GM12865 (cell line): ENCODE results near the gene ARID4B.
"Not testable (repeated sequence)": the region's sequence is repeated elsewhere in the genome, so short reads cannot be mapped to it uniquely, and the experiment has no call there.

Source experiments
- DNase-seq: peaks from one replicate; pipeline ENCODE4 v3.0.0; 2010; ENCODE audit warnings: low read depth
- H3K4me3 ChIP-seq: 2 replicates; pipeline ENCODE4 v1.5.1; 2011; ENCODE audit warnings: mild to moderate bottlenecking, low read depth, low read length, control low read depth
- CTCF ChIP-seq: IDR thresholded peaks from 2 replicates; pipeline ENCODE4 v1.5.1; 2011; ENCODE audit warnings: low read length, control low read depth, low read depth, inconsistent platforms; ENCODE audit not compliant: insufficient read depth; ENCODE audit errors: missing control alignments

The ARID4B gene

GRCh38 chr1:235207209-235207565, 120.8 kb downstream of the ARID4B start:
- peak; percentile 5 for DNase-seq
- no peak overlapping the region for H3K4me3 ChIP-seq
- no peak for TF ChIP-seq CTCF

- no peak overlapping the region for H3K4me3 ChIP-seq
- no peak for TF ChIP-seq CTCF
- peak; percentile 7 for DNase-seq
These were observed 121.3 kb downstream of the ARID4B start for GRCh38 chr1:235206533-235207208.

- DNase-seq = no peak
- no peak overlapping the region for H3K4me3 ChIP-seq
- no peak for TF ChIP-seq CTCF
These were observed 122.3 kb downstream of the ARID4B start for GRCh38 chr1:235205687-235206086.

GRCh38 chr1:235203428-235203827, 124.6 kb downstream of the ARID4B start:
- no peak for DNase-seq
- H3K4me3 ChIP-seq = no peak overlapping the region
- no peak for TF ChIP-seq CTCF

- not testable (repeated sequence) for H3K4me3 ChIP-seq, DNase-seq
These were observed 125.5 kb downstream of the ARID4B start for GRCh38 chr1:235202447-235202846.

- H3K4me3 ChIP-seq = no peak overlapping the region
- peak; percentile 16 for DNase-seq
- peak; percentile 6 for TF ChIP-seq CTCF
These were observed 128.5 kb downstream of the ARID4B start for GRCh38 chr1:235199441-235199840.

- TF ChIP-seq CTCF = no peak
- no peak for DNase-seq
- H3K4me3 ChIP-seq = no peak overlapping the region
These were observed 137.5 kb downstream of the ARID4B start for GRCh38 chr1:235190431-235190830.
